A673 (cell line): ENCODE measurements around the gene ELK4. TPM values are rescaled to one million over a fixed set of nuclear protein-coding genes. Genes with fewer than 3 reads are reported as not detected.

Source experiments
- BruUV-seq: library from RNA; stranded (reverse); fragments of 400-500 nt; replicated peaks from 2 replicates; lab custom pipeline; 2021; lab: Mats Ljungman, UMichigan
- CTCF ChIA-PET: fragments of 300-600 bp; sonication (Branson Sonifier 250); formaldehyde crosslinking; loops from one replicate; lab custom pipeline; 2022; ENCODE audit warnings: antibody characterized with exemption; lab: Charles Lee
- POLR2A ChIA-PET: fragments of 300-600 bp; sonication (Branson Sonifier 250); formaldehyde crosslinking; loops from one replicate; lab custom pipeline; 2022; ENCODE audit warnings: antibody characterized with exemption; ENCODE audit not compliant: low non-redundant PET; lab: Charles Lee
- DNase-seq: peaks from one replicate; pipeline ENCODE4 v3.0.0-alpha.2; 2015; ENCODE audit warnings: low spot score
- H3K27ac ChIP-seq: fragments of 200-600 bp; sonication (generic); 2 replicates; pipeline ENCODE4 v1.5.1; 2016; ENCODE audit warnings: mixed run types, low read depth, mild to moderate bottlenecking, mixed read lengths, antibody characterized with exemption, low read length; ENCODE audit not compliant: poor library complexity, severe bottlenecking
- H3K27me3 ChIP-seq: fragments of 200-600 bp; sonication (generic); replicated peaks from 2 replicates; pipeline ENCODE4 v1.6.1; 2017; ENCODE audit warnings: mixed run types, low read depth, mild to moderate bottlenecking, mixed read lengths, antibody characterized with exemption, low read length; ENCODE audit not compliant: insufficient read depth, poor library complexity
- H3K36me3 ChIP-seq: fragments of 200-600 bp; sonication (generic); 2 replicates; pipeline ENCODE4 v1.6.1; 2016; ENCODE audit warnings: mixed run types, mild to moderate bottlenecking, mixed read lengths, antibody characterized with exemption, low read length; ENCODE audit not compliant: insufficient read depth, poor library complexity, severe bottlenecking
- H3K4me1 ChIP-seq: fragments of 200-600 bp; sonication (generic); 2 replicates; pipeline ENCODE4 v1.6.1; 2017; ENCODE audit warnings: mixed run types, mild to moderate bottlenecking, mixed read lengths, antibody characterized with exemption, low read length; ENCODE audit not compliant: insufficient read depth, poor library complexity, severe bottlenecking
- H3K4me3 ChIP-seq: fragments of 200-600 bp; sonication (generic); 2 replicates; pipeline ENCODE4 v1.5.1; 2016; ENCODE audit warnings: low read depth, mixed run types, mild to moderate bottlenecking, mixed read lengths, low read length; ENCODE audit not compliant: poor library complexity, severe bottlenecking
- H3K9me3 ChIP-seq: fragments of 200-600 bp; sonication (generic); 2 replicates; pipeline ENCODE4 v1.6.1; 2016; ENCODE audit warnings: mixed run types, low read depth, mild to moderate bottlenecking, mixed read lengths, antibody characterized with exemption, low read length; ENCODE audit not compliant: poor library complexity, severe bottlenecking
- EZH2 ChIP-seq: fragments of 200-600 bp; sonication (generic); IDR thresholded peaks from 2 replicates; pipeline ENCODE4 v1.6.1; 2017; ENCODE audit warnings: borderline replicate concordance, low read depth, mild to moderate bottlenecking, mixed read lengths, antibody characterized with exemption, low read length; ENCODE audit not compliant: poor library complexity, severe bottlenecking
- intact Hi-C: fragments of 100-400 bp; cut with micrococcal nuclease; formaldehyde crosslinking; loops from one replicate; pipeline ENCODE4 v1.10.0; 2022; ENCODE audit not compliant: unreplicated experiment
- total RNA-seq: library from RNA; stranded (reverse); gene quantifications from 2 replicates; pipeline ENCODE4 v1.2.3, GENCODE V29; 2021
- TF ChIP-seq, protein P1 (sequence below): fragments of 300-800, 200-600 bp; sonication (generic); conservative IDR thresholded peaks from 2 replicates; pipeline ENCODE4 v1.5.1; 2017; ENCODE audit warnings: low read depth, mild to moderate bottlenecking, antibody characterized with exemption, low read length, moderate library complexity, mixed read lengths

Gene ELK4
- total RNA-seq, 1 experiment from 2014 or later = 38.2 TPM

DNA sequence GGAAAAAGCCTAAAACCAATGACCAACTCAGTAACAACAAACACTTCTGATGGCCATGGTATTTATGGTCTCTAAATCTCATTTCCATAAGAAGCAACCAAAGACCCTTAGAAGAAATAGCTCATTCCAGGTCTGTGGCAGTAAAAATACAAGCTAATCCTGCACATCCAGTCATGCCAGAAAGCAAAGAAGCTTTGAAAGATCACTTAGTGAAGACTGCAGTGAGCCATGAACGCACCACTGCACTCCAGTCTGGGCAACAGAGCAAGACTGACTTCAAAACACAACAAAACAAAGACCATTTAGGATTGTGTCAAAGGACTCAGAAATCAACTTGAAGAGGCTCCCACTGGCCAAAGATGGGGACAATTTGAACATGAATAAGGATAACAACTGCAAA lies 18.4 kb upstream of the ELK4 start:
- TF ChIP-seq EZH2 = no peak
- TF ChIP-seq, protein P1, sequence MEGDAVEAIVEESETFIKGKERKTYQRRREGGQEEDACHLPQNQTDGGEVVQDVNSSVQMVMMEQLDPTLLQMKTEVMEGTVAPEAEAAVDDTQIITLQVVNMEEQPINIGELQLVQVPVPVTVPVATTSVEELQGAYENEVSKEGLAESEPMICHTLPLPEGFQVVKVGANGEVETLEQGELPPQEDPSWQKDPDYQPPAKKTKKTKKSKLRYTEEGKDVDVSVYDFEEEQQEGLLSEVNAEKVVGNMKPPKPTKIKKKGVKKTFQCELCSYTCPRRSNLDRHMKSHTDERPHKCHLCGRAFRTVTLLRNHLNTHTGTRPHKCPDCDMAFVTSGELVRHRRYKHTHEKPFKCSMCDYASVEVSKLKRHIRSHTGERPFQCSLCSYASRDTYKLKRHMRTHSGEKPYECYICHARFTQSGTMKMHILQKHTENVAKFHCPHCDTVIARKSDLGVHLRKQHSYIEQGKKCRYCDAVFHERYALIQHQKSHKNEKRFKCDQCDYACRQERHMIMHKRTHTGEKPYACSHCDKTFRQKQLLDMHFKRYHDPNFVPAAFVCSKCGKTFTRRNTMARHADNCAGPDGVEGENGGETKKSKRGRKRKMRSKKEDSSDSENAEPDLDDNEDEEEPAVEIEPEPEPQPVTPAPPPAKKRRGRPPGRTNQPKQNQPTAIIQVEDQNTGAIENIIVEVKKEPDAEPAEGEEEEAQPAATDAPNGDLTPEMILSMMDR = no peak
- Histone ChIP-seq H3K4me1 (no peaks in the 10 kb centered on the region), H3K36me3 (no peaks in the 10 kb centered on the region), H3K4me3 (no peak overlapping the region), H3K9me3 (no peaks in the 10 kb centered on the region), H3K27ac (no peak overlapping the region), H3K27me3 (no peaks in the 10 kb centered on the region)
- ChIA-PET CTCF (interaction anchor here (0.5 kb wide), 1 partner anchor 14 kb away, joined by 3 read pairs; no protein-coding TSS in a partner anchor), POLR2A (no interaction called here)
- BruUV-seq = no TSS peak
- intact Hi-C loops = no loop called here
- no peak for DNase-seq

DNA sequence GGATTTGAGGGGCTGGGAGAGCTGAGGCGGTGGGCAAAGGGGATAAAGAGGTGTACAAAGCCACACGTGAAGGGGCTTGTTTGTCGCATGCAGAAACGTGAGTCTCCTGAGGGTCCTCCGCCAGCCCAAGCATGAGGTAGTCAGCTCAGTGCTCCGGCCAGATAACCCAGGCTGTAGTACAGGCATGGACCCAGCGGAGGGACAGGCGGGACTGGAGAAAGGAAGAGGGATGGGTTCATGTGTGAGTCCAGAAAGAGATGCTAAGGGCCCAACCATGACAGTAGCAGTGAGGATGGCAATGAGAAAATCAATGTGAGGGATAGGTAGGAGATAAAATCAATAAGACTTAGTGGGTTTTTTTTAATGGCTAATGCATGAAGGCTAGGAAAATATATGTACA lies 13.7 kb upstream of the ELK4 start:
- Histone ChIP-seq H3K36me3 (no peaks in the 10 kb centered on the region), H3K4me1 (no peaks in the 10 kb centered on the region), H3K9me3 (no peaks in the 10 kb centered on the region), H3K27me3 (no peaks in the 10 kb centered on the region), H3K27ac (no peak overlapping the region), H3K4me3 (no peak overlapping the region)
- no TSS peak for BruUV-seq
- TF ChIP-seq, protein P1 = no peak
- POLR2A ChIA-PET = no interaction called here
- intact Hi-C loops = no loop called here
- CTCF ChIA-PET = no interaction called here
- no peak for DNase-seq

DNA sequence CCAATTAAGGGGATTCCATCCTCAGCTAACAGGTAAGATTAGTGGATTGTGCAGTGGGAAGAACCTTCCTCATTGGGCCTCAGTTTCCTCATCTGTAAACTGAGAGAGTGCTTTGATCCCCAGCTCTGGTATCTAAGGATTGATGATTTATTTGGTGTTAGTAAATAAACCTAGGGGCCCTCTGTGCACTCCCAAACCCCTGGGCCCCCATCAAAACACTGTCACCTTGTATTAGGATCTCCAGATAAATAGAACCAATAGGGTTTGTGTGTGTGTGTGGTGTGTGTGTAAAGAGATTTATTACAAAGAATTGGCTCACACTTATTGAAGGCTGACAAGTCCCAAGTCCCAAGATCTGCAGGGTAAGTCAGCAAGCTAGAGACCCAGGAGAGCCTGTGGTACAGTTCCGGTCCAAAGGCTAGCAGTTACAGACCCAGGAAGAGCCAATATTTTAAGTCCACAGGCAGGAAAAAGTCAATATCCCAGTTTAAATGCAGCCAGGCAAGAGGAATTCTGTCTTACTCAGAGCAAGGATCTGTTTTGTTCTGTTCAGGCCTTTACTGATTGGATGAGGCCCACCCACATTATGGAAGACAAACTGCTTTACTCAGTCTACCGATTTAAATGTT lies 11.0 kb upstream of the ELK4 start:
- TF ChIP-seq, protein P1 = no peak
- no peak for TF ChIP-seq EZH2
- Histone ChIP-seq H3K9me3 (no peaks in the 10 kb centered on the region), H3K36me3 (no peaks in the 10 kb centered on the region), H3K27ac (no peak overlapping the region), H3K4me3 (no peak overlapping the region), H3K27me3 (peaks cover under 1% of the 10 kb centered on the region), H3K4me1 (no peaks in the 10 kb centered on the region)
- intact Hi-C loops = no loop called here
- no peak for DNase-seq
- BruUV-seq = no TSS peak
- POLR2A ChIA-PET = no interaction called here
- CTCF ChIA-PET = no interaction called here
